SHP77 (cell line): ENCODE results near the gene FAU.
"Not testable (repeated sequence)": the region's sequence is repeated elsewhere in the genome, so short reads cannot be mapped to it uniquely, and the experiment has no call there.

ENCODE experiments used
- DNase-seq, 2 experiments: peaks; one replicate each; lab custom pipeline; 2025; lab: John Stamatoyannopoulos, UW

The FAU gene

DNA sequence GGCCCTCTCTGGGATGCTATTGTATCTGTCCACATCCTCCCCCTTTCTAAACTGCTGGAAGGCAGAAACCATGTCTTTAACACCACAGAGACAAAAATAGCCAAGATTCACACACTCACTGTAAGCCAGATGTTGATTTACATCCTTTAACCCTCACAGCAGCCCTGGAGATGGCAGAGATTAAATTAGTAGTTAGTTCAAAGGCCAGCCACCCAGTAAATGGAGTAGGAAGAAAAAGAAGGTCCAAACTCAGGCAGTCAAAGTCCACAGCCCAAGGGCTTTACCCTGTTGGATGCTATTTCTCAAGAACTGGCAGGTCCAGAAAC is 2.3 kb downstream of the FAU start:
- no peak for DNase-seq

DNA sequence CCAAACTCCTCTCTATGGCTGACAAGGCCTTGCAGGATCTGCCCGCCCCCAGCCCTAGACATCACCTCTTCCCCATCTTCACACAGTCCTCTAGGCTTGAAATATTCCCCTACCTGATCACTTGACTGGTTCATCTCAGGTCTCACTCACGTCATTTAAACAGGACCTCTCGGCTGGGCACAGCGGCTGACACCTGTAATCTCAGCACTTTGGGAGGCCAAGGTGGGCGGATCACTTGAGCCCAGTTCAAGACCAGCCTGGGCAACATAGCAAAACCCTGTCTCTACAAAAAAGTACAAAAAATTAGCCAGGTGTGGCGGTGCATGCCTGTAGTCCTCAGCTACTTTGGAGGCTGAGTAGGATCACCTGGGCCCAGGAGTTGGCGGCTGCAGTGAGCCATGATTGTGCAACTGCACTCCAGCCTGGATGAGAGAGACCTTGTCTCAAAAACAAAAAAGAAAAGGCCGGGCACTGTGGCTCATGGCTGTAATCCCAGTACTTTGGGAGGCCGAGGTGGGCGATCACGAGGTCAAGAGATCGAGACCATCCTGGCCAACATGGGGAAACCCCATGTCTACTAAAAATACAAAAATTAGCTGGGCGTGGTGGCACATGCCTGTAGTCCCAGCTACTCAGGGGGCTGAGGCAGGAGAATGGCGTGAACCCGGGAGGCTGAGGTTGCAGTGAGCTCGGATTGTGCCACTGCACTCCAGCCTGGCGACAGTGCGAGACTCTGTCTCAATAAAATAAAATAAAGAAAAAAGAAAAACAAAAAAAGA is 2.9 kb downstream of the FAU start:
- not testable (repeated sequence) for DNase-seq

DNA sequence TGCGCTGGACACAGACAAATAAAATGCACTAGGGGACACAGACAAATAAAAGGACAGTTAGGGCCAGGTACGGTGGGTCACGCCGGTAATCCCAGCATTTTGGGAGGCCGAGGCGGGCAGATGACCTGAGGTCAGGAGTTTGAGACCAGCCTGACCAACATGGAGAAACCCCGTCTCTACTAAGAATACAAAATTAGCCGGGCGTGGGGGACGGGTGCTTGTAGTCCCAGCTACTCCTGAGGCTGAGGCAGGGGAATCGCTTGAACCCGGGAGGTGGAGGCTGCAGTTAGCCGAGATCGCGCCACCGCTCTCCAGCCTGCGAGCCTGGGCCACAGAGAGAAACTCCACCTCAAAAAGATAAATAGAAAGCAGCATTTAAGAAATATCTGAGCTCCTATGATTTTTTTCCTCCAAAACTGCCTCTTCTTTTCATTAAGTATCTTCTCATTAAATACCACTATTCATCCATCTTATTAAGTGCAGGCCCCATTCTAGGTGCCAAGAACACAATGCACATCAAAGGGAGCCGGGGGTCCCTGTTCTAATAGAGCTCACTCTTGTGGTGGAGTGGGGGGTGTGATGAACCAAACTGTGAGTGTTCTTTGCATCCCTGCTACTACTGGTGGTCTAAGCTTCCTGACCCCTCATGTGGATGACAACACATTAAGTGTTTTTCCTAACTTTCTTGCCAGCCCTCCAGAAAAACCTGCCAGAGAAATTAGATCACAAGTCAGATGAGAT is 3.7 kb downstream of the FAU start:
- DNase-seq, result no peak

DNA sequence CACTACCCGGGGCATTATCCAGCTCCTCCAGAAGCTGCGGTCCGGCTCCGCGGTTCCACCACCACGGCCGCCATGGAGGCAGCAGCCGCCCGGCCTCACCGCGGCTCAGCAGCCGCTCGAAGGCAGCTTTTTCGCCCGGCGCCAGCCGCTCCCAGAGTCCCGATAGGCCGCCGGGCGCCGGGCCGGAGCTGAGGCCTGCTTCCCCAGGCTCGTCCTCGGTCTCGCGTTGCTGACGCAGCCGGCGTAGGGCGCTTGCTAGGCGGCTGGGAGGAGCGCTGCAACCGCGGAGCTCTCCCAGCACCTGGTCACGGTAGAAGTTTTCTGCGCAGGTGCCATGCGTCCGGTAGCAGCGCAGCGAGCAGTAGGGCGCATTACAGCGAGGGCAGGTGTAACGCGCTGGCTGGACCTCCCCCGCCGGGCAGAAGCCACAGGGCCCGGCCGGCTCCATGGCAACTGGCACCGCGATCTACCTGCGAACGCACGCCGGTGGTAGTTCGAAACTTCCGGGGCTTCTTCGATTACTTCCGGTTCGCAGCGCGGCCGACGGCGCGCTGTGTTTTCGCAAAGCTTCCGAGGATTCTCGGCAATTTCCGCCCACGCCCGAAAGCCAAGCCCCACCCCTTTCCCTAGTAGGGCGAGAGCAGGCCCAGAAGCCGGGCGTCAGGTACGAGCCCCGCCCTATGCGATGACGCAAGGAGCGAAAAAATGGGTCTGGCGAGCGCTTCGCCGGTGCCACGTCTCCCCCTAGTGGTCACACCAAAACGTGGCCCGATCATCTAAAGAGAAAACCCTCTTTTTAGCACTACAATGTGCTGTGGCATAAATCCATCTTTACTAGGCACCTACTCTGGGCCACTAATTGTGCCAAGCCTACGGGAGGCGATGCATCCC is 4.5 kb downstream of the FAU start, which contains the start of gene ZNHIT2:
Gene ZNHIT2 (minus strand): TSS at position 496 of the 891 bp plus-strand sequence. CDS start 48 bp downstream, at position 448.
- peak; percentile 97 to 98 for DNase-seq

DNA sequence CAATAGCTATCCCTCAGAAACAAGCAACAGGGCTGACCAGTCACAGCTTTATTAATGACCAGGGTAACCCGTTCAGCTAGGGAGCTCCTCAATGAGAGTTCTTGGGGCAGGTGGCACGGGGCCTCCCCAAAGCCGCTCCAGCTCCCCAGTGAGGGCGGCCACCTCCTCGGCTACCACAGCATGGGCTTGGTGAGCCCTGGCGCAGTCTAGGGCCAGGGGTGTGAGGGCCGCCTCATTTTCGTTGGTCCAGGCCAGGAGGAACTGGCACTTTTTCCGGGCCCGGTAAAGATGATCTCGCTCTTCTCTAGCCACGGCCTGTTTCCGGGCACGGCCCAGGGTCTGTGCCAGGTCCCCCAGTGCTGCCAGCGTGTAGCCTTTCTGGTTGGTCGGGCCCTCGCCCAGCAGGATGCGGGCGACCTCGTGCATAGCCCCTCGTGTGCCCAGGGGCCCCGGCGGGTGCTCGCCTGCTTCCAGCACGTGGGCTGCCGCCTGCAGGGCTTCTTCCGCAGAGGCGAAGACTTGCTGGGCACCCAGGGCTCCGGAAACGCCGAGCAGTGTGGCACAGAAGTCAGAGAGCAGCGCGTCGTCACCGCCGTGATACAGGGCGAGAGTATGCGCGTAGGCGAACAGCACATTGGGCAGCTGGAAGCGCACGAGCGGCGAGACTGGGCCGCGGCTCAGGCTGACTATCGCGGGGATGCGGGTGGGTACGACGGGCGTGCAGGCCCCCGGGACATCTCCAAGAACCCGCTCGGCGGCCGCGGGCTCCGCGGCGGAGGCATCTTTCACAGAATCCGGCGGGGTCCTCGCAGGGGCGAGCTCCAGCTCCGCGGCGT is 5.3 kb downstream of the FAU start:
- DNase-seq, result peak in 1 of 2 experiments; percentile 31

DNA sequence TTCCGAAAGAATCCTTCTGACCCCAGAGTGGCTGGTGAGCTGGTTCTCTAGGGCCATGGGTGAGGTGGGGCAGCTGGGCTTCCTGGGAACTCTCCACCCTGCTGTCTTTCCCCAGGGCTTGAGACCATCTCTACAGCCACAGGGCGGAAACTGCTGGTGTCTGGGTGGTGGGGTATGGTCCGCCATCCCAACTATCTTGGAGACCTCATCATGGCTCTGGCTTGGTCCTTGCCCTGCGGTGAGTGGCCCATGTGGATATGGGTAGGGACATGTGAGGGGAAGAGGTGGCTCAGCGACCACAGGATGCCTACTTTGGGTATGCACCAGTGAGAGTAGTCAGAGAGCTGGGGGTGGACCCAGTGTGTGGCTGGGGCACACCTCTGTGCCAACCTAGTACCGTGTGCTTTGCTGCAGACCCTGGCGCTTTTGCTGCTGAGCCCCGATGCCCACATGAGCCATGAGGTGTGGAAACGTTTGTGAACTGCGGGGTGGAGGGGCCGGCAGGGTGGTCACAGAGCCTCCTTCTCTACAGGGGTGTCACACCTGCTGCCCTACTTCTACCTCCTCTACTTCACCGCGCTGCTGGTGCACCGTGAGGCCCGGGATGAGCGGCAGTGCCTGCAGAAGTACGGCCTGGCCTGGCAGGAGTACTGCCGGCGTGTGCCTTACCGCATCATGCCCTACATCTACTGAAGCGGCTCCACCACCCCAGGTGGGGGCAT is 6.4 kb downstream of the FAU start:
- no peak for DNase-seq

DNA sequence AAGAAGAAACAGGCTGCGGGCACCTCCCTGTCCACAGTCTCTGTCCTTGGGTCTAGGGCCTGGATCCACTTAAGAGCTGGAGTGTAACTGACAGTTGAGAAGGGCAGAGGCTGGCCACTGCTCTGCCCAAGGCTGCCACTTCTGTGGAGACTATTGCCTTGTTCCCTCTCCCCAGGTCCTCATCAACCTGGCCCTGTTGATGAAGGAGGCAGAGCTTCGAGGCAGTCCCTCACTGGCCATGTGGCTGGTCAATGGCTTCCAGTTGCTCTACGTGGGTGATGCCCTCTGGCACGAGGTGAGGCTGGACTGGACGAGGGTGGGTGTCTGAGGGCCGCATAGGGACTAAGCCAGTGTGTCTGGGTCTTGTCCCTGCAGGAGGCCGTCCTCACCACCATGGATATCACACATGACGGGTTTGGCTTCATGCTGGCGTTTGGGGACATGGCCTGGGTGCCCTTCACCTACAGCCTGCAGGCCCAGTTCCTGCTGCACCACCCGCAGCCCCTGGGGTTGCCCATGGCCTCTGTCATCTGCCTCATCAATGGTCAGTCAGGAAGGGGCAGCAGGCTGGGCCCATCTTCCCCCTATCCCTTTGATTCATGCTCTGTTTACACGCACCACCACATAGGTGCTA is 7.3 kb downstream of the FAU start:
- DNase-seq, result no peak

DNA sequence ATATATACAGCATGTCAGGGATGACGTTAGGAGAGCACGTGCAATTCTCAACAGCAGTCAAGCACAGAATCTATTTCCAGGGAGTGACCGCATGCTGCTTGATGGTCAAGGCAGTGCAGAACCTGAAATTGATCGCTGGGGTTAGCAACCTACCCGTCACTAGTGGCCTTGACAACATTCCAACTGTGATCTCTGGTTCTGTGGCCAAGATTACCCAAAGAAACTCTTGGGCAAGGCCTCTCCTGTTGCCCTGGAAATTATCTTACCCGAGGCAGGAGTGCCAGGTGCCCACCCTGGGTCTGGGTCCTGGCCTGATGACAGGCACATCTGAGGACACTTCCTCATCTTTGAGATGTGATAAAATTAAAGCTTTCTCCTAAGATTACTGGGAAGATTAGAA is 8.1 kb downstream of the FAU start:
- no peak for DNase-seq

DNA sequence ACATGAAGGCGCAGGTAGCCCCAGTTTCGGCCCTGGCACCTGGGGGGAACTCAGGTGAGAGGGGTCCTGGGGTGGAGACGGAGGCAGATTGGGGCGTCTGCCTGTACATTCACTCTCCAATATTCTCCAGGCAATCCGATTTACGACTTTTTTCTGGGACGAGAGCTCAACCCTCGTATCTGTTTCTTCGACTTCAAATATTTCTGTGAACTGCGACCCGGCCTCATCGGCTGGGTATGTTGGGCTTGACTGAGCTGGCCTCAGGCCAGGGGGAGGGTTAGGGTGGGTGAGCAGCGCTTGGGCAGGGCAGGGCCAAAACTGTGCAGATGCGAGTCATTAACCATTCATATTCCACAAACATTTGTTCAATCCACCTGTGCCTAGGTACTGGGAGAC is 8.6 kb downstream of the FAU start:
- DNase-seq, result peak; percentile 38 to 42

DNA sequence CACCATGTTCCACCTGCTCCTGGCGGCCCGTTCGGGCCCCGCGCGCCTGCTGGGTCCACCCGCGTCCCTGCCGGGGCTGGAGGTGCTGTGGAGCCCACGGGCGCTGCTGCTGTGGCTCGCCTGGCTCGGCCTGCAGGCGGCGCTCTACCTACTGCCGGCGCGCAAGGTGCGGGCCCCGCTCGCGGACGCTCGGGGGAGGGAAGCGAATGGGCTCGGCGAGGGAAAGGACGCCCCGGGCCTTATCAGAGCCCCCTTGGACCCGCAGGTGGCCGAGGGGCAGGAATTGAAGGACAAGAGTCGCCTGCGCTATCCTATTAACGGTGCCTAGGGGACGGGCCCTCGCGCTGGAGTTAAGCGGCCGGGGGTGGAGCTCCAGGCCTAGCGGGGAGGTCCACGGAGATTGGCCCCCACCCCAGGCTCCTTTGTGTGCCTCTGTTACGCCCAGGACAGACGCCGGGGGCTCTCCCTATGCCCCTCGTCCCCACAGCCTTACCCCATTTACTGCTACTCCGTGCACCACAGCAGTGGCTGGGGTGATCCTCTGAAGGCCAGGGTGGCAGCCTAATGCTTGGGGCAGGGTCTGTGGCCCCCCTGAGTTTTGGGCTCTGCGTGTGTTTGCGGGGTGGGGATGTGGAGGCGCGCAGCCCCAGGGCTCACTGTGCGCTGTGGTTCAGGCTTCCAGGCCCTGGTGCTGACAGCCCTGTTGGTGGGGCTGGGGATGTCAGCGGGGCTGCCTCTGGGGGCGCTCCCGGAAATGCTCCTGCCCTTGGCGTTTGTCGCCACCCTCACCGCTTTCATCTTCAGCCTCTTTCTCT is 9.2 kb downstream of the FAU start:
- peak; percentile 31 to 38 for DNase-seq

DNA sequence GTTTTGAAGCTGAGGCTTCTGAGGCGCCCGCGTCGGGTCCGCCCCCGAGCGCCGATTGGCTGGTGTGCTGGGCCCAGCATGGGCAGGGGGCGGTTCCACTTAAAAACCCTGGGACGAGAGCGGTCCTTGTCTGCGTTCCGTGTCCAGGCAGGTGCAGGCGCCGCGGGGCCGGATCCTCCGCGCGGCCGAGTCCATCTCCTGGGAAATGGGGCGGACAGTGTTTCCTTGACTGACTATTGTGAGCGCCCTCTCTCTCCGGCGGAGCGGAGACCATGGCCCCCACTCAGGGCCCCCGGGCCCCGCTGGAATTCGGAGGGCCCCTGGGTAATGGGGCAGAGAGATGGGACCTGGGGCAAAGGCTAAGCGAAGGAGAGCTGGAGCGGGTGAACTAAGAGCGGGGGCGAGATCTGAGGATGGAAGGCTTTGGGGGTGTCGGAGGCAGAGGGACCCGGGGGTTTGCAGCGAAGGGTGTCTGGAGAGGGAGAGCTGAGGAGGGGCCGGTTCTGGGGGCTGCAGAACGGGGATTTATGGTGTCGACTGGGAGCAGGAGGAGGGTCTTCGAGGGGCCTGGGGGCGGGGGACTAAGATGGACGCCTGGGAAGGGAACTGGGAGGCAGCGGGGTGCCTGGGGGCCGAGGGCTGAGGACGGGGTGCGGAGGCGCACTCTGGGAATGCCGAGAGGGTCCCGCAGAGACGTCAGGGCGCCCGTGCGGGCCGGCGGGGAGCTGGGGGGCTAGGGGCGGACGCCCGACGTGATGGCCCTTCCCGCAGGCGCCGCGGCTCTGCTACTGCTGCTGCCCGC is 10.0 kb downstream of the FAU start, which contains the start of gene TM7SF2:
Gene TM7SF2 (plus strand): TSS at position 129 of the 802 bp plus-strand sequence. CDS start 144 bp downstream, at position 273.
- peak; percentile 93 to 97 for DNase-seq

DNA sequence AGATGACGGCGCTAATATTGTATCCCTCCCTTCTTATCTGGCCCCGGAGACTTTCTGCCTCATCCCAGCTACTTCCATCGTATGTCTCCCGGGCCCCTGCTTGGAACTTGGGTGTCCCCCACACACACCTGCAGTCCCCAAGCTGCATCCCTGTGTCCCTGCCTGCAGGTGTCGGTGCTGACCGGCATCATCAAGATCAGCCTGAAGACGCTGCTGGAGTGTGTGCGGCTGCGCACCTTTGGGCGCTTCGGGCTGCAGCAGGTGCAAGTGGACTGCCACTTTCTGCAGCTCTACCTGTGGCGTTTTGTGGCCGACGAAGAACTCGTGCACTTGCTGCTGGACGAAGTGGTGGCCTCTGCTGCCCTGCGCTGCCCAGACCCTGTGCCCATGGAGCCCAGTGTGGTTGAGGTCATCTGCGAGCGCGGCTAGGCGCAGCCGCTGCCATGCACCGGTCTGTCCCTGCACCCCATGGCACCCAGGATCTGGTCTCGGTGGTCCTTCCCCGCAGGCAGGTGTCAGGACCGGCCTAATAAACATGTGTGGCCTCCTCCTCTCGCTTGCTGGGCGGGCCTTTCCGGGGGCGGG is 10.7 kb downstream of the FAU start:
- no peak for DNase-seq

DNA sequence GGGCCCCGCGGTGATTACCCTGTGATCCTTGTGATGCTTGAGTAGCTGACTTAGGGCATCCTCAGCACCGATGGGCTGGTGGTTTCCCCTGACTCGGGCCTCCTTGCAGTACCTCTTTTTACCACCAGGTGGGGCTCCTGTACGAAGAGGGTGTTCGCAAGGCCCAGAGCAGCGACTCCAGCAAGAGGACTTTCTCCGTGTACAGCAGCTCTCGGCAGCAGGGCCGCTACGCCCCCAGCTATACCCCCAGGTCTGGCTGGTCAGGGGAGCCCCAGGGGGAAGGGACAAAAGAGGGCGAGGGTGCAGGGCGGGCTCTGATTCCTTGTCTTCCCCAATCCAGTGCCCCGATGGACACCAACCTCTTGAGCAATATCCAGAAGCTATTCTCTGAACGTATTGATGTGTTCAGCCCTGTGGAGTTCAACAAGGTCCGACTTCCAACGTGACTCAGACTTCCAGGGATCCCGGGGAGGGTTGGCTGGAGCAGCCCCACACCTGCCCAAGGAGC is 11.5 kb downstream of the FAU start:
- peak; percentile 62 to 69 for DNase-seq

DNA sequence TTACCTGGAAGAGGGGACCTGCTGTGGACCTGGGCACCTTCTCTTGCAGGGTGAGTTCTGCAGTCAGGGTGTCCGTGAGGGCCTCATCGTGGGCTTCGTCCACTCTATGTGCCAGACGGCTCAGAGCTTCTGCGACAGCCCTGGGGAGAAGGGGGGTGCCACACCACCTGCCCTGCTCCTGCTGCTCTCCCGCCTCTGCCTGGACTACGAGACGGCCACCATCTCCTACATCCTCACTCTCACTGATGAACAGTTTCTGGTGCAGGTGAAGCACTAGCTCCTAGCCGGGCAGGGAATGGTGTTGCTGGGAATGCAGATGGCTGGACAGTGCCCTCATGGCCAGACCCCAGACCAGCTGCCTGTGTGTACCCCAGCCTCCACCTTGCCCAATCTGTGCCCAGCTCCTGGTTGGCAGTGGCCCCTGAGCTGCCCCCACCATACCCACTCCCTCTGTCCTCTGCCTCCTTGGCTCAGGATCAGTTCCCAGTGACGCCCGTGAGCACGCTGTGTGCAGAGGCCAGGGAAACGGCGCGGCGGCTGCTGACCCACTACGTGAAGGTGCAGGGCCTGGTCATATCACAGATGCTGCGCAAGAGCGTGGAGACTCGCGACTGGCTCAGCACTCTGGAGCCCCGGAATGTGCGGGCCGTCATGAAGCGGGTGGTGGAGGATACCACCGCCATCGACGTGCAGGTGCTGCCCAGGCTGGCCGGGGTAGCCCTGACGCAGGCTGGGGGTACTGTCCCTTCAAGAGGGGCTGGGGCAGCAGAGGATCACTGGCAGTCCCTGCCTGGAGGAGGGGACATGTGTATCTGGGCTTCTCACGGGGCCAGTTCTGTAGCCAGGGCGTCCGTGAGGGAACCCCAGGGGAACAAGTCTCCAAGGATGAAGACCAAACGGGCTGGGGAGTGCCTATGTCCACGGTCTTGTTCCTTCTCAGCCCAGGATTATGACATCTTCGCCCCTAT is 12.4 kb downstream of the FAU start:
- no peak for DNase-seq

DNA sequence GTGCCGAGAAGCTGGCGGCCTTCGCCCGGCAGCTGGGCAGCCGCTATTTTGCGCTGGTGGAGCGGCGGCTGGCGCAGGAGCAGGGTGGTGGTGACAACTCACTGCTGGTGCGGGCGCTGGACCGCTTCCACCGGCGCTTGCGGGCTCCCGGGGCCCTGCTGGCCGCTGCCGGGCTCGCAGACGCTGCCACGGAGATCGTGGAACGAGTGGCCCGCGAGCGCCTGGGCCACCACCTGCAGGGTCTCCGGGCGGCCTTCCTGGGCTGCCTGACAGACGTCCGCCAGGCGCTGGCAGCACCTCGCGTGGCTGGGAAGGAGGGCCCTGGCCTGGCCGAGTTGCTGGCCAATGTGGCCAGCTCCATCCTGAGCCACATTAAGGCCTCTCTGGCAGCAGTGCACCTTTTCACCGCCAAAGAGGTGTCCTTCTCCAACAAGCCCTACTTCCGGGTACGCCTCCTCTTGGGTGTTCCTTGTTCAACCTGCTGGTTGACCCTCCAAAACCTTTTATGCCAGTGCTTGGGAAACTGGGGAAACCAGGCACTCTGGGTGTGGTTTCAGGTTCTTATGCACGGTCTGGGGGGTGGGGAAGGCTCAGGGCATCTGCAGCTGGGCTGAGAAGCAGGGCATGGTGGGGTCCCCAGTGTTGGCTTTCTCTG is 13.3 kb downstream of the FAU start:
- no peak for DNase-seq
